AML-193 (cell line): ENCODE results near the gene HOMER3.

Experiments
- DNase-seq, 2 experiments: peaks; one replicate each; lab custom pipeline; 2025; lab: John Stamatoyannopoulos, UW

The HOMER3 gene

GRCh38 chr19:18900700-18901481, 40.1 kb downstream of the HOMER3 start:
- no peak for DNase-seq

- DNase-seq = no peak
Observed at GRCh38 chr19:18899624-18900560, 41.1 kb downstream of the HOMER3 start.

- DNase-seq = no peak
Observed at GRCh38 chr19:18898607-18899408, 42.2 kb downstream of the HOMER3 start.

GRCh38 chr19:18898081-18898606, 42.9 kb downstream of the HOMER3 start:
- DNase-seq = no peak

GRCh38 chr19:18897094-18898029, 43.7 kb downstream of the HOMER3 start:
- DNase-seq = no peak

- DNase-seq = no peak
Observed at GRCh38 chr19:18896421-18896841, 44.6 kb downstream of the HOMER3 start.

- no peak for DNase-seq
Observed at GRCh38 chr19:18895824-18896341, 45.1 kb downstream of the HOMER3 start, which contains the start of gene CERS1. CERS1 (minus strand) TSS chr19:18896158; CDS start chr19:18896072, 86 bp downstream.

GRCh38 chr19:18895038-18895823, 45.8 kb downstream of the HOMER3 start:
- peak; percentile 41 to 72 for DNase-seq

GRCh38 chr19:18894254-18895037, 46.6 kb downstream of the HOMER3 start:
- no peak for DNase-seq

- no peak for DNase-seq
Observed at GRCh38 chr19:18893587-18894253, 47.3 kb downstream of the HOMER3 start.

- DNase-seq = no peak
Observed at GRCh38 chr19:18889949-18890745, 50.9 kb downstream of the HOMER3 start.

GRCh38 chr19:18886972-18887371, 54.0 kb downstream of the HOMER3 start:
- no peak for DNase-seq

GRCh38 chr19:18883526-18884304, 57.3 kb downstream of the HOMER3 start:
- no peak for DNase-seq

GRCh38 chr19:18881491-18881890, 59.5 kb downstream of the HOMER3 start:
- DNase-seq = no peak

GRCh38 chr19:18879579-18880373, 61.2 kb downstream of the HOMER3 start:
- no peak for DNase-seq
